ENCODE data around the gene TRAPPC2L.
"Not testable (repeated sequence)": the region's sequence is repeated elsewhere in the genome, so short reads cannot be mapped to it uniquely, and the experiment has no call there.

TRAPPC2L gene

GRCh38 chr16:88878967-88879787 lies 22.2 kb downstream of the TRAPPC2L start:
- FAIRE-seq, result no peak

GRCh38 chr16:88879788-88880055 lies 22.8 kb downstream of the TRAPPC2L start:
- FAIRE-seq, result no peak

- FAIRE-seq, result no peak
Measured at GRCh38 chr16:88880226-88881006, 23.5 kb downstream of the TRAPPC2L start.

GRCh38 chr16:88881007-88881615 lies 24.2 kb downstream of the TRAPPC2L start:
- FAIRE-seq, result no peak

- no peak for FAIRE-seq
Measured at GRCh38 chr16:88881675-88882357, 24.9 kb downstream of the TRAPPC2L start.

- no peak for FAIRE-seq
Measured at GRCh38 chr16:88882358-88883030, 25.6 kb downstream of the TRAPPC2L start.

GRCh38 chr16:88883117-88883895 lies 26.4 kb downstream of the TRAPPC2L start:
- no peak for FAIRE-seq

- FAIRE-seq, result no peak
Measured at GRCh38 chr16:88883946-88884345, 27.0 kb downstream of the TRAPPC2L start.

GRCh38 chr16:88884569-88885271 lies 27.8 kb downstream of the TRAPPC2L start:
- no peak for FAIRE-seq

- no peak for FAIRE-seq
Measured at GRCh38 chr16:88885693-88886280, 28.9 kb downstream of the TRAPPC2L start.

GRCh38 chr16:88886420-88886844 lies 29.5 kb downstream of the TRAPPC2L start:
- FAIRE-seq, result no peak

GRCh38 chr16:88886845-88887521 lies 30.1 kb downstream of the TRAPPC2L start:
- no peak for FAIRE-seq

- no peak for FAIRE-seq
Measured at GRCh38 chr16:88888057-88888456, 31.1 kb downstream of the TRAPPC2L start.

GRCh38 chr16:88888461-88889387 lies 31.8 kb downstream of the TRAPPC2L start:
- FAIRE-seq, result no peak

- not testable (repeated sequence) for FAIRE-seq
Measured at GRCh38 chr16:88889702-88890352, 32.9 kb downstream of the TRAPPC2L start.

- no peak for FAIRE-seq
Measured at GRCh38 chr16:88891083-88891482, 34.2 kb downstream of the TRAPPC2L start.

GRCh38 chr16:88892065-88892464 lies 35.1 kb downstream of the TRAPPC2L start:
- no peak for FAIRE-seq

All from TTC549 (cell line).